ENCODE results near the gene RECK.

The RECK gene

GRCh38 chr9:36140086-36141084 is 103.7 kb downstream of the RECK start:
- peak; percentile 21 for DNase-seq (ENCODE audit: low spot score)

GRCh38 chr9:36141288-36141687 is 104.6 kb downstream of the RECK start:
- no peak for DNase-seq (ENCODE audit: low spot score)

- no peak for DNase-seq (ENCODE audit: low spot score)
Measured at GRCh38 chr9:36141761-36142160, 105.0 kb downstream of the RECK start.

DNA sequence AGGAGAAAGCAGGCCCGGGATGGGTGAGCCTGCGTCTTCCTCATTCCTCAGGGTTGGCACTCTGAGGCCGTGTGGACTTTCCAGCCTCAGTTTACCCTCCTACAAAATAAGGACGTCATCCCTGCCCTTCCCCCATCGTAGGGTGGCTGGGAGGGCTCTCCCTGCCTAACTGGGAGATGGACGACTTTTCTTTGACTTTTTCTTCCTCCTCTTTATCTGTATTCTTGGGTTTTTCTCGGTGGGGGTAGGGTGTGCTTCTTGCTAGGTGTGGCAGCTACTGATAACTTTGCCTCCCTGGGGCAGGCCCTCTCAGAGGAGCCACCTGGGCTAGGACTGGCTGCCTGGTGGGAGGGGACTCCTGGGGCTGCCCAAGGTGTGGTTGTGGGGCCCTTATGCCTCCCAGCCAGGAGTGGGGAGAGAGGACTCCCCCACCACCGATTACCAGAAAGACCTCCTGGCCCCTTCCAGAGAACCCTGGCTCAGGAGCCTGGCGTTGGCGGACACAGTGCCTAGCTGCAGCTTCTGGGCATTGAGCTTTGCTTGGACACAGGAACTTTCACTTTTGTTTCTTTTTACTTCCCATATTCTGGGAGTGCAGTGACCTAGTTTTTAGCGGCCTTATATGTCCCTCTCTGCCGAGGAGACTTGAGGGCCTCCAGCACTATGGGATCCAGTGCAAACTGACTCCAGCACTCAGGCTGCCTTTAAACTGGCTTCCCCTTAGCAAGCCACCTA is 106.0 kb downstream of the RECK start:
- no peak for DNase-seq (ENCODE audit: low spot score)

DNA sequence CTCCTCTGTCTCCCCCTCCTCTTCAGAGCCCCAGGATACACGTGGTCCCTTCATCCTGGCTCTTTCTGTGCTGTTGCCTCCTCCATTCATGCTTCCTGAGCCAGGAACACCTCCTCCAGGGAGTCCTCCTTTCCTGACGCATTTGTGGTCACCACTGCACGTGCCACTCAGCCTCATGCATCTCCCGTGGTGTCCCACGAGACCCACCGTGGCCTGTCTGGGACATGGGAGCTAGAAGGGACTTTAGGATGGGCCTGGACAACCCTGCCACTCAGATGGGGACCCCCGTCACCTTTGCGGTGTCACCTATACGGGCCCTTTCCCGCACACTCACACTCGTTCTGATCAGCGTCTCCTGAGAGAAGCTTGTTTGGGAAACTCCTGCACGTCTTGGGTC is 106.5 kb downstream of the RECK start:
- no peak for DNase-seq (ENCODE audit: low spot score)

DNA sequence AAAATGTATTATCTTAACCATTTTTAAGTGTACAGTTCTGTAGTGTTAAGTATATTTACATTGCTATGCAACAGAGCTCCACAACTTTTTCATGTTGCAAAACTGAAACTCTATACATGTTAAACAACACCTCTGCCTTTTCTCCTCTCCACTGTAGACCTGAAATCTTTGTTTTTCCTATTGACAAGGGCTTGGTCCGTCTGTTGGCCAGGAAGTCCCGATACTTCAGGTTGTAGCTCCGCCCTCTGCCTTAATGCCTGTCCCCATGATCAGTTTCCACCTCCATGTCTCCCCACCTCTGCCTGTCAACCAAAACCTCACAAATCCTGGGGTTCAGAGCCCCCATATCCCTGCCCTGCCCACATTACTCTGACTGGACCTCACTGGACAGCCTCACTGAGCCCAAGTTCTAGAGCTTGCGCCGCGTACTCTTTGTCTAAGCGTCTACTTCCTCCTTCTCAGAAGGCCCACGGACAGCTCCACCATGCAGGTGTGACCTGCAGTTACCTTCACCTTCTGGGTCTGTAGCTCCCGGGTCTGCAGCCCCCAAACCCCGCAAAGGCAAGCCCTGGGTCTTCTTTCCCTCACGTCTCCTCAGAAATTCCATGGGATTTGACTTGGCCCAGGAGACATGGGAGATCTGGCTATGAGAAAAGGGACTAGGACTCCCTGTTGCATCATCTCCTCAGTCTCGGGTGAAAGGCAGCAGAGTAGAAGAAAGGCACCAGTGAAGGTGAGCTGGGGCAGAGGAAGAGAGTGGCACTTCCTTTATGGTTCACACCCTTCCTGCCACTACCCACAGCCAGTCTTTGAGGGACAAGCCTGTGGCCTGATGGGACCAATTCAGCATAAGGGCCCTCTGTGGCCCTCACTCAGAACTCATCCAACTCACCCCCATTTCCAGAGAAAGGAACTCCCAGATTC is 107.9 kb downstream of the RECK start:
- peak; percentile 47 for DNase-seq (ENCODE audit: low spot score)

GRCh38 chr9:36145970-36146369 is 109.3 kb downstream of the RECK start:
- no peak for DNase-seq (ENCODE audit: low spot score)

DNA sequence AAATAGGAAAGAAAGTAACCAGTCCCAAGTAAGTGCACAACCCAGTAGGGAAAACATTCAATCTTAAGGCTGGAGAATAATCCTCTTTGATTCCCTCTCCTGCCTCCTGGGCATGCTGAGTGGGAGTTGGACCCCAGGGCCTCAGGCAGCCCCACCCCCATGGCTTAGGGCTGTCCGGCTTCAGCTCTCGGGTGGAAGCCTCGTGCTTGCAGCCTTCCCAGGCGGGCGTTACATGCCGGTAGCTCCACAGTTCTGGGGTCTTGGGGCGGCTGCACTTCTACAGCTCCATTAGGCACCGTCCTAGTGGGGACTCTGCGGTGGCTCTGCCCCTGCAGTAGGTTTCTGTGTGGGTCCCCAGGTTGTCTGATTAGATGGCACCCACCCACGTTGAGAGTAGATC is 109.9 kb downstream of the RECK start:
- DNase-seq (ENCODE audit: low spot score) = no peak

GRCh38 chr9:36147441-36148175 is 110.9 kb downstream of the RECK start:
- DNase-seq (ENCODE audit: low spot score) = no peak

DNA sequence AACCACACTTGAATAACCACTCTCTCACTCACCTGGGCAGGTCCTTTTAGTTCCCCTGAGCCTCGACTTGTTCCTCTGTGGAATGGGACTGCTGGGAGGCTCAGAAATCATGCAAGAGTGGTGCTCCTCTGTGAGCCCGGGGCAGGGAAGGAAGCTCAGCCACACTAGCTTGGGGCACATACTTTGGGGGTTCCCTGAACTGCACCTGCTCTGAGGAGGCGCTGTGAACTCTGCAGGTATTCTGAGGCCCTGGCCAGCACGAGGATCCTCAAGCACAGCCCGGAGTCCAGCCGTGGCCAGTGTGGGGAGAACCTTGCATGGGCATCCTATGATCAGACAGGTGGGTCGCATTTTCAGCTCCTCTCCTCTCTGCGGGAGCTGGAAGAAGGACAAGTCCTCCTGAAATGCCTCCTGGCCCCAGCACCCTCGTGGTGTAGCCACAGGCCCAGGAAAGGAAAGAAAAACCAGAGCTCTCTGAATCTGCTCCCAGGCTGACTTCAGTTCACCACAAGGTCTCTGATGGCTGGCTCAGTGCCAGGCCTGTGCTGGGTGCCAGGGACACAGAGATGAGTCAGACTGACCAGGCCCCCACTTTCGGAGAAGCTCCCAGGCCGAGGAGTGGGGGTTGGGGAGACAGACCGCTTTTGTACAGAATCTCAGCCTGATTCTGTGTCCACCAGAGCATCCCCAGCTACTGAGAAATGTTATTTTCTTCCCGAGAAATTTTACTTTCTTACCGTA is 111.8 kb downstream of the RECK start:
- peak; percentile 86 for DNase-seq (ENCODE audit: low spot score)

- no peak for DNase-seq (ENCODE audit: low spot score)
Measured at GRCh38 chr9:36149197-36149596, 112.5 kb downstream of the RECK start.

- no peak for DNase-seq (ENCODE audit: low spot score)
Measured at GRCh38 chr9:36150574-36151315, 114.0 kb downstream of the RECK start.

- peak; percentile 87 for DNase-seq (ENCODE audit: low spot score)
Measured at GRCh38 chr9:36151316-36152210, 114.8 kb downstream of the RECK start.

GRCh38 chr9:36152741-36153438 is 116.2 kb downstream of the RECK start:
- no peak for DNase-seq (ENCODE audit: low spot score)

- no peak for DNase-seq (ENCODE audit: low spot score)
Measured at GRCh38 chr9:36153746-36154145, 117.0 kb downstream of the RECK start.

- DNase-seq (ENCODE audit: low spot score) = no peak
Measured at GRCh38 chr9:36154331-36154952, 117.7 kb downstream of the RECK start.

GRCh38 chr9:36156116-36156515 is 119.4 kb downstream of the RECK start:
- no peak for DNase-seq (ENCODE audit: low spot score)

DNA sequence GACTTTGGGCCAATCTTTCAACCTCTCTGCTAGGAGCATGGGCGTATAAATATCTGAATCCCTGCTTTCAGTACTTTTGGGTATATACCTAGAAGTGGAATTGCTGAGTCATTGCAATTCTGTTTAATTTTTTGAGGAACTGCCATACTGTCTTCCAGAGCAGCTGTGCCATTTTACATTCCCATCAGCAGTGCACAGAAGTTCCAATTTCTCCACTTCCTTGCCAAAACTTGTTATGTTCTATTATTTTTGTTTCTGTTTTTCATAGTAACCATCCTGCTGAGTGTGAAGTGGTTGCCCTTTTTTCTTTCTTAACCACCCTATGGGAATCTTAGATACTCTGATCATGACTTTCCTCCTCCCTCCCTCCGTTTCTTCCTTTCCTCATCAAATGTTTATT is 121.4 kb downstream of the RECK start:
- no peak for DNase-seq (ENCODE audit: low spot score)

All from CD4-positive, alpha-beta T cell treated with Interleukin-15 for 4 hours (primary cell).